NT2/D1 (cell line): ENCODE data around the gene ETS1.

Experiments used
- SUZ12 ChIP-seq: IDR thresholded peaks from 2 replicates; pipeline ENCODE4 v1.6.1; 2011; ENCODE audit not compliant: insufficient read length, insufficient read depth; ENCODE audit errors: extremely low read depth
- YY1 ChIP-seq: IDR thresholded peaks from 2 replicates; pipeline ENCODE4 v1.6.1; 2011; ENCODE audit not compliant: insufficient read length, insufficient read depth

DNA sequence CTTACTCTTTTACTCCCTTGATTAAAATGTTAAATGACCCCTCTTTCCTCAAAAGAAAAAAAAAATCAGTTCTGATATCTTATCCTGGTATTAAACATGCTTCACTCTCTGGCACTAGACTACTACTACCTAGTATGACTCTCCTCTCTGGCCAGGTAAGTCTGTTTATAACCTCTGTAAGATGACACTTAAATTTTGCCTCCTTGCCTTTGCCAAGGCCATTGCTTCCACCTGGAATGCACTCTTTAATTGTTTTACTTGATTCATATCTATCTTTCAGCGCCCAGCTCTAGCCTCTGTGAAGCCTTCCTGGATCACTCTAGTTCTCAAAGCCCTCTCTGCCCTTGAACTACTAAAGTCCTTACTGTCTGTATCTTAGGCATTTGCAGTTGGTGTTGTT lies 170.4 kb downstream of the ETS1 start:
- TF ChIP-seq YY1, result no peak
- no peak for TF ChIP-seq SUZ12
